ENCODE measurements around the gene AP3S2. TPM values are rescaled to one million over a fixed set of nuclear protein-coding genes. Genes with fewer than 3 reads are reported as not detected.
A peak's percentile ranks its signal among the peaks of the same experiment; 100 is the strongest.

The AP3S2 gene
- total and polyA plus RNA-seq, 2 donors, result 12.2 to 30.3 TPM

- WGBS, result 92% methylated on average over 10 of the region's 10 CpGs
- Histone ChIP-seq H3K36me3 (ENCODE audit: control insufficient read depth in 2 of 2, insufficient read depth in 2 of 2, low read length in 1 of 2) (no peaks in the 10 kb centered on the region), H3K9me3 (ENCODE audit: control insufficient read depth in 2 of 2, insufficient read depth in 1 of 2, low read length in 1 of 2) (peaks cover 8 to 11% of the 10 kb centered on the region in 2 donors), H3K27me3 (ENCODE audit: control insufficient read depth in 2 of 2, insufficient read depth in 1 of 2, low read length in 1 of 2) (peaks cover 36 to 44% of the 10 kb centered on the region in 2 donors), H3K27ac (ENCODE audit: low read depth in 1 of 2, low read length in 1 of 2) (no peak overlapping the region), H3K4me3 (ENCODE audit: low read length in 2 of 2) (no peak overlapping the region), H3K4me1 (ENCODE audit: control insufficient read depth in 2 of 2, insufficient read depth in 2 of 2, low read length in 2 of 2) (peaks cover 0 to 3% of the 10 kb centered on the region in 2 donors)
- no peak for DNase-seq (ENCODE audit: low read depth in 6 of 9, low spot score in 9 of 9)
Observed at GRCh38 chr15:89818287-89818686, 75.5 kb downstream of the AP3S2 start.

- no peak overlapping the region for H3K4me3 ChIP-seq (ENCODE audit: low read length in 2 of 2)
- H3K9me3 ChIP-seq (ENCODE audit: control insufficient read depth in 2 of 2, insufficient read depth in 1 of 2, low read length in 1 of 2), result peaks cover 8 to 11% of the 10 kb centered on the region in 2 donors
- H3K27me3 ChIP-seq (ENCODE audit: control insufficient read depth in 2 of 2, insufficient read depth in 1 of 2, low read length in 1 of 2), result peaks cover 41 to 49% of the 10 kb centered on the region in 2 donors
- no peaks in the 10 kb centered on the region for H3K36me3 ChIP-seq (ENCODE audit: control insufficient read depth in 2 of 2, insufficient read depth in 2 of 2, low read length in 1 of 2)
- 93% methylated on average over 10 of the region's 10 CpGs for WGBS
- no peak for DNase-seq (ENCODE audit: low read depth in 6 of 9, low spot score in 9 of 9)
- no peak overlapping the region for H3K27ac ChIP-seq (ENCODE audit: low read depth in 1 of 2, low read length in 1 of 2)
- peaks cover 0 to 3% of the 10 kb centered on the region in 2 donors for H3K4me1 ChIP-seq (ENCODE audit: control insufficient read depth in 2 of 2, insufficient read depth in 2 of 2, low read length in 2 of 2)
Observed at GRCh38 chr15:89817701-89818280, 76.0 kb downstream of the AP3S2 start.

GRCh38 chr15:89815769-89816168, 78.0 kb downstream of the AP3S2 start:
- Histone ChIP-seq H3K27ac (ENCODE audit: low read depth in 1 of 2, low read length in 1 of 2) (no peak overlapping the region), H3K9me3 (ENCODE audit: control insufficient read depth in 2 of 2, insufficient read depth in 1 of 2, low read length in 1 of 2) (peaks cover 8 to 11% of the 10 kb centered on the region in 2 donors), H3K4me1 (ENCODE audit: control insufficient read depth in 2 of 2, insufficient read depth in 2 of 2, low read length in 2 of 2) (peaks cover 0 to 3% of the 10 kb centered on the region in 2 donors), H3K27me3 (ENCODE audit: control insufficient read depth in 2 of 2, insufficient read depth in 1 of 2, low read length in 1 of 2) (peaks cover 39 to 58% of the 10 kb centered on the region in 2 donors), H3K36me3 (ENCODE audit: control insufficient read depth in 2 of 2, insufficient read depth in 2 of 2, low read length in 1 of 2) (no peaks in the 10 kb centered on the region), H3K4me3 (ENCODE audit: low read length in 2 of 2) (no peak overlapping the region)
- WGBS, result over 99% methylated on average over 3 of the region's 3 CpGs
- DNase-seq (ENCODE audit: low read depth in 6 of 9, low spot score in 9 of 9), result no peak

GRCh38 chr15:89814112-89814742, 79.6 kb downstream of the AP3S2 start:
- Histone ChIP-seq H3K9me3 (ENCODE audit: control insufficient read depth in 2 of 2, insufficient read depth in 1 of 2, low read length in 1 of 2) (peaks cover 8 to 11% of the 10 kb centered on the region in 2 donors), H3K4me1 (ENCODE audit: control insufficient read depth in 2 of 2, insufficient read depth in 2 of 2, low read length in 2 of 2) (peaks cover 0 to 3% of the 10 kb centered on the region in 2 donors), H3K27ac (ENCODE audit: low read depth in 1 of 2, low read length in 1 of 2) (no peak overlapping the region), H3K27me3 (ENCODE audit: control insufficient read depth in 2 of 2, insufficient read depth in 1 of 2, low read length in 1 of 2) (peaks cover 39 to 59% of the 10 kb centered on the region in 2 donors), H3K36me3 (ENCODE audit: control insufficient read depth in 2 of 2, insufficient read depth in 2 of 2, low read length in 1 of 2) (no peaks in the 10 kb centered on the region), H3K4me3 (ENCODE audit: low read length in 2 of 2) (peak overlapping the region; percentile 5 to 55)
- WGBS, result 6% methylated on average over 56 of the region's 56 CpGs
- no peak for DNase-seq (ENCODE audit: low read depth in 6 of 9, low spot score in 9 of 9)

- Histone ChIP-seq H3K27me3 (ENCODE audit: control insufficient read depth in 2 of 2, insufficient read depth in 1 of 2, low read length in 1 of 2) (peaks cover 39 to 59% of the 10 kb centered on the region in 2 donors), H3K4me3 (ENCODE audit: low read length in 2 of 2) (peak overlapping the region in 1 of 2 donors; percentile 5), H3K9me3 (ENCODE audit: control insufficient read depth in 2 of 2, insufficient read depth in 1 of 2, low read length in 1 of 2) (peaks cover 8 to 11% of the 10 kb centered on the region in 2 donors), H3K36me3 (ENCODE audit: control insufficient read depth in 2 of 2, insufficient read depth in 2 of 2, low read length in 1 of 2) (no peaks in the 10 kb centered on the region), H3K4me1 (ENCODE audit: control insufficient read depth in 2 of 2, insufficient read depth in 2 of 2, low read length in 2 of 2) (peaks cover 0 to 3% of the 10 kb centered on the region in 2 donors), H3K27ac (ENCODE audit: low read depth in 1 of 2, low read length in 1 of 2) (no peak overlapping the region)
- no peak for DNase-seq (ENCODE audit: low read depth in 6 of 9, low spot score in 9 of 9)
- WGBS, result 86% methylated on average over 13 of the region's 13 CpGs
Observed at GRCh38 chr15:89813381-89814111, 80.2 kb downstream of the AP3S2 start.

- Histone ChIP-seq H3K9me3 (ENCODE audit: control insufficient read depth in 2 of 2, insufficient read depth in 1 of 2, low read length in 1 of 2) (peaks cover 8 to 11% of the 10 kb centered on the region in 2 donors), H3K36me3 (ENCODE audit: control insufficient read depth in 2 of 2, insufficient read depth in 2 of 2, low read length in 1 of 2) (no peaks in the 10 kb centered on the region), H3K27me3 (ENCODE audit: control insufficient read depth in 2 of 2, insufficient read depth in 1 of 2, low read length in 1 of 2) (peaks cover 39 to 59% of the 10 kb centered on the region in 2 donors), H3K27ac (ENCODE audit: low read depth in 1 of 2, low read length in 1 of 2) (no peak overlapping the region), H3K4me3 (ENCODE audit: low read length in 2 of 2) (no peak overlapping the region), H3K4me1 (ENCODE audit: control insufficient read depth in 2 of 2, insufficient read depth in 2 of 2, low read length in 2 of 2) (peaks cover 0 to 3% of the 10 kb centered on the region in 2 donors)
- DNase-seq (ENCODE audit: low read depth in 6 of 9, low spot score in 9 of 9), result no peak
- 98% methylated on average over 7 of the region's 7 CpGs for WGBS
Observed at GRCh38 chr15:89812847-89813320, 80.9 kb downstream of the AP3S2 start.

- WGBS, result 94% methylated on average over 8 of the region's 8 CpGs
- H3K36me3 ChIP-seq (ENCODE audit: control insufficient read depth in 2 of 2, insufficient read depth in 2 of 2, low read length in 1 of 2), result no peaks in the 10 kb centered on the region
- no peak for DNase-seq (ENCODE audit: low read depth in 6 of 9, low spot score in 9 of 9)
- H3K9me3 ChIP-seq (ENCODE audit: control insufficient read depth in 2 of 2, insufficient read depth in 1 of 2, low read length in 1 of 2), result peaks cover 8 to 11% of the 10 kb centered on the region in 2 donors
- H3K4me1 ChIP-seq (ENCODE audit: control insufficient read depth in 2 of 2, insufficient read depth in 2 of 2, low read length in 2 of 2), result peaks cover 0 to 3% of the 10 kb centered on the region in 2 donors
- peaks cover 39 to 55% of the 10 kb centered on the region in 2 donors for H3K27me3 ChIP-seq (ENCODE audit: control insufficient read depth in 2 of 2, insufficient read depth in 1 of 2, low read length in 1 of 2)
- no peak overlapping the region for H3K4me3 ChIP-seq (ENCODE audit: low read length in 2 of 2)
- H3K27ac ChIP-seq (ENCODE audit: low read depth in 1 of 2, low read length in 1 of 2), result no peak overlapping the region
Observed at GRCh38 chr15:89812011-89812846, 81.6 kb downstream of the AP3S2 start.

- DNase-seq (ENCODE audit: low read depth in 6 of 9, low spot score in 9 of 9), result no peak
- peaks cover 0 to 3% of the 10 kb centered on the region in 2 donors for H3K4me1 ChIP-seq (ENCODE audit: control insufficient read depth in 2 of 2, insufficient read depth in 2 of 2, low read length in 2 of 2)
- peaks cover 30 to 42% of the 10 kb centered on the region in 2 donors for H3K27me3 ChIP-seq (ENCODE audit: control insufficient read depth in 2 of 2, insufficient read depth in 1 of 2, low read length in 1 of 2)
- H3K4me3 ChIP-seq (ENCODE audit: low read length in 2 of 2), result no peak overlapping the region
- over 99% methylated on average over 7 of the region's 7 CpGs for WGBS
- H3K9me3 ChIP-seq (ENCODE audit: control insufficient read depth in 2 of 2, insufficient read depth in 1 of 2, low read length in 1 of 2), result peaks cover 7 to 10% of the 10 kb centered on the region in 2 donors
- H3K27ac ChIP-seq (ENCODE audit: low read depth in 1 of 2, low read length in 1 of 2), result no peak overlapping the region
- no peaks in the 10 kb centered on the region for H3K36me3 ChIP-seq (ENCODE audit: control insufficient read depth in 2 of 2, insufficient read depth in 2 of 2, low read length in 1 of 2)
Observed at GRCh38 chr15:89810837-89811236, 83.0 kb downstream of the AP3S2 start.

Measured in thymus (tissue), 11 donors.